Esophagus squamous epithelium (tissue), 4 donors: Measurements from ENCODE around the gene ZNF516.

ENCODE experiments used
- CTCF ChIP-seq, 6 experiments: fragments of 450-650 bp in 4 of 6; fragments of 200-600 bp in 2 of 6; sonication (generic) in 2 of 6; IDR thresholded peaks; one replicate each; pipeline ENCODE4 v1.5.1; 2016 to 2019; ENCODE audit warnings: antibody characterized with exemption in 6 of 6, mild to moderate bottlenecking in 4 of 6, moderate library complexity in 4 of 6
- POLR2A ChIP-seq, 4 donors: fragments of 450-650 bp; IDR thresholded peaks; one replicate each; pipeline ENCODE4 v1.6.1; 2017; ENCODE audit warnings: antibody characterized with exemption in 4 of 4, mild to moderate bottlenecking in 4 of 4, moderate library complexity in 3 of 4

DNA sequence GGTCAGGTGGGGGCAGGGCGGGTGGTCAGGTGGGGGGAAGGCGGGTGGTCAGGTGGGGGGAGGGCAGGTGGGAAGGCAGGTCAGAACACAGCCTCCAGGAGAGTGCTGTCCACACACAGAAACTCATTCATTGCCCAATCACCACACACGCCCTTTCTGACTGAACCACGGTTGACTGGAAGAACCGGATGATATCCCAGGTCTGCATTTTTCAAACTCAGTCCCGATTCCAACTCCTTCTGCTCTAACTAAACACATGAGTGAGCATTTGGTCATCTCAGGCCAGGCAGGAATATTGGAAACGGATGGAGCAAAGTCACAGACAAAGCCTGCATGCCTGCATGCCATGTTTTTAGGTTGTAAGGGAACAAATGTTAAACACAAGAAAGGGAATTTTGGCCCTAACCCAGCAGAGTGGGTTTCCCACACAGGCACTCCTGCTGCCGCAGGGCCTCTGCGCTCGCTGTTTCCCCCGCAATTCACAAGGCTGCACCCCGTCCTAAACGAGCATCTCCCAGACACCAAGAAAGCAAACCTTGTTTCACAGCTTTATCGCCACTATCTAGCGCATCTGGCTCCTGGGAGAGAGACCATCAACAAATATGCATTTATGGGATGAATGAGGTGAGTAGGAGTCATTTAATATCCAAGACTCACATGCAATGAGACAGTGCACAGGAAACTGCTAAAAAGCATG, 100.1 kb downstream of the ZNF516 start:
- TF ChIP-seq CTCF (IDR thresholded peaks at IDR 0.05) (no peak), POLR2A (IDR thresholded peaks at IDR 0.05) (no peak)
